Activated CD4-positive, alpha-beta T cell treated with anti-CD3 and anti-CD28 coated beads for 36 hours (primary cell): Measurements from ENCODE around the gene MPST. TPM values are rescaled to one million over a fixed set of nuclear protein-coding genes. Genes with fewer than 3 reads are reported as not detected.
"Not testable (repeated sequence)": the region's sequence is repeated elsewhere in the genome, so short reads cannot be mapped to it uniquely, and the experiment has no call there.

Experiments
- ATAC-seq: fragments of 200-7000 bp; cut with Tn5 transposase; one replicate; pipeline ENCODE4 v1.10.0; 2021; ENCODE audit warnings: mild to moderate bottlenecking, moderate library complexity
- CTCF ChIA-PET: fragments of 350-600 bp; sonication (Branson Sonifier 250); formaldehyde crosslinking; loops from one replicate; lab custom pipeline; 2021; ENCODE audit warnings: antibody characterized with exemption; lab: Charles Lee
- POLR2A ChIA-PET: fragments of 350-600 bp; sonication (Branson Sonifier 250); formaldehyde crosslinking; loops from one replicate; lab custom pipeline; 2021; ENCODE audit warnings: antibody characterized with exemption, inconsistent platforms; lab: Charles Lee
- DNase-seq: peaks from one replicate; pipeline ENCODE4 v3.0.0-alpha.2; 2020
- H3K27ac Mint-ChIP-seq: one replicate; pipeline ENCODE4 v1.8.0; 2021; ENCODE audit warnings: mixed read lengths
- H3K27me3 Mint-ChIP-seq: one replicate; pipeline ENCODE4 v1.8.0; 2021; ENCODE audit warnings: mixed read lengths
- H3K36me3 Mint-ChIP-seq: one replicate; pipeline ENCODE4 v1.8.0; 2021; ENCODE audit warnings: low read depth, mixed read lengths
- H3K4me1 Mint-ChIP-seq: one replicate; pipeline ENCODE4 v1.8.0; 2021; ENCODE audit warnings: mixed read lengths
- H3K4me3 Mint-ChIP-seq: one replicate; pipeline ENCODE4 v1.8.0; 2021; ENCODE audit warnings: mild to moderate bottlenecking, moderate library complexity, mixed read lengths
- H3K9me3 Mint-ChIP-seq: one replicate; pipeline ENCODE4 v1.8.0; 2021; ENCODE audit warnings: low read depth, mixed read lengths
- intact Hi-C, 2 experiments: fragments of 100-400 bp; cut with DNase I in 1 of 2; cut with micrococcal nuclease in 1 of 2; formaldehyde crosslinking; loops; one replicate each; pipeline versions ENCODE4 v1.14.2 to v1.15.1; 2022 to 2024; cut with DNase I, micrococcal nuclease
- total RNA-seq, 2 experiments: library from RNA; stranded (reverse); gene quantifications; one replicate each; pipeline ENCODE4 v1.2.3, GENCODE V29; 2021

Gene MPST
- total RNA-seq, 2 experiments from 2014 or later, result 10.6 to 11.0 TPM

GRCh38 chr22:37070744-37071143, 51.2 kb downstream of the MPST start:
- POLR2A ChIA-PET, result no interaction called here
- ATAC-seq (no peak), DNase-seq (no peak)
- H3K4me3 Mint-ChIP-seq, result no peak overlapping the region
- peaks cover 3% of the 10 kb centered on the region for H3K36me3 Mint-ChIP-seq
- peaks cover 28% of the 10 kb centered on the region for H3K27me3 Mint-ChIP-seq
- H3K27ac Mint-ChIP-seq, result no peak overlapping the region
- intact Hi-C loops, result no loop called here
- CTCF ChIA-PET, result interaction anchor here (0.6 to 1.7 kb wide), 2 partner anchors 9 to 138 kb away, joined by 3 to 5 read pairs; no protein-coding TSS in a partner anchor
- no peaks in the 10 kb centered on the region for H3K9me3 Mint-ChIP-seq
- peaks cover 2% of the 10 kb centered on the region for H3K4me1 Mint-ChIP-seq

GRCh38 chr22:37071850-37072592, 52.5 kb downstream of the MPST start:
- POLR2A ChIA-PET, H3K27ac Mint-ChIP-seq, H3K4me1 Mint-ChIP-seq, CTCF ChIA-PET, intact Hi-C loops, H3K4me3 Mint-ChIP-seq, ATAC-seq, H3K9me3 Mint-ChIP-seq, DNase-seq, H3K36me3 Mint-ChIP-seq: not testable (repeated sequence)
- peaks cover 28% of the 10 kb centered on the region for H3K27me3 Mint-ChIP-seq

GRCh38 chr22:37072673-37073072, 53.1 kb downstream of the MPST start:
- ChIA-PET POLR2A (no interaction called here), CTCF (no interaction called here)
- ATAC-seq (no peak), DNase-seq (no peak)
- no peak overlapping the region for H3K4me3 Mint-ChIP-seq
- H3K9me3 Mint-ChIP-seq, result no peaks in the 10 kb centered on the region
- H3K4me1 Mint-ChIP-seq, result peaks cover 7% of the 10 kb centered on the region
- peaks cover 3% of the 10 kb centered on the region for H3K36me3 Mint-ChIP-seq
- peaks cover 28% of the 10 kb centered on the region for H3K27me3 Mint-ChIP-seq
- H3K27ac Mint-ChIP-seq, result no peak overlapping the region
- intact Hi-C loops, result no loop called here

- Mint-ChIP-seq H3K27me3 (peaks cover 19% of the 10 kb centered on the region), H3K36me3 (peaks cover 3% of the 10 kb centered on the region), H3K4me1 (peaks cover 25% of the 10 kb centered on the region), H3K4me3 (no peak overlapping the region), H3K9me3 (no peaks in the 10 kb centered on the region), H3K27ac (no peak overlapping the region)
- POLR2A ChIA-PET, result no interaction called here
- no peak for DNase-seq
- intact Hi-C loops, result no loop called here
- ATAC-seq, result no peak
- CTCF ChIA-PET, result no interaction called here
Measured at GRCh38 chr22:37074537-37074936, 55.0 kb downstream of the MPST start.

GRCh38 chr22:37075046-37075445, 55.5 kb downstream of the MPST start:
- ATAC-seq (no peak), DNase-seq (no peak)
- Mint-ChIP-seq H3K4me1 (peaks cover 30% of the 10 kb centered on the region), H3K4me3 (no peak overlapping the region), H3K36me3 (peaks cover 1% of the 10 kb centered on the region), H3K27me3 (peaks cover 14% of the 10 kb centered on the region), H3K27ac (no peak overlapping the region), H3K9me3 (no peaks in the 10 kb centered on the region)
- ChIA-PET CTCF (interaction anchor here (1.9 kb wide), 1 partner anchor 73 kb away, joined by 8 read pairs; no protein-coding TSS in a partner anchor), POLR2A (no interaction called here)
- intact Hi-C loops, result loop anchor here in 1 of 2 experiments (5.0 kb wide), 1 partner anchor 187 kb away; no protein-coding TSS in a partner anchor

GRCh38 chr22:37075822-37076433, 56.4 kb downstream of the MPST start:
- Mint-ChIP-seq H3K9me3 (no peaks in the 10 kb centered on the region), H3K4me1 (peaks cover 39% of the 10 kb centered on the region), H3K4me3 (no peak overlapping the region), H3K27ac (no peak overlapping the region), H3K36me3 (no peaks in the 10 kb centered on the region), H3K27me3 (peaks cover 10% of the 10 kb centered on the region)
- intact Hi-C loops, result loop anchor here in 1 of 2 experiments (5.0 kb wide), 1 partner anchor 186 kb away; no protein-coding TSS in a partner anchor
- ATAC-seq (no peak), DNase-seq (no peak)
- ChIA-PET CTCF (interaction anchor here (0.8 to 1.9 kb wide), 8 partner anchors 45 to 221 kb away, joined by 3 to 8 read pairs (median 4); partner anchors contain the start of gene IL2RB), POLR2A (no interaction called here)

- intact Hi-C loops, result loop anchor here (1.0 to 5.0 kb wide), 6 partner anchors 33 to 184 kb away; no protein-coding TSS in a partner anchor
Measured at GRCh38 chr22:37077802-37078448, 58.4 kb downstream of the MPST start.

GRCh38 chr22:37079158-37079557, 59.6 kb downstream of the MPST start:
- Mint-ChIP-seq H3K9me3 (no peaks in the 10 kb centered on the region), H3K4me1 (peaks cover 66% of the 10 kb centered on the region), H3K4me3 (peak overlapping the region; percentile 55), H3K27me3 (peaks cover 10% of the 10 kb centered on the region), H3K36me3 (peaks cover 4% of the 10 kb centered on the region), H3K27ac (peak overlapping the region; percentile 94)
- POLR2A ChIA-PET, result interaction anchor here (0.8 to 4.5 kb wide), 10 partner anchors 43 to 144 kb away, joined by 3 to 53 read pairs (median 5); partner anchors contain the start of gene IL2RB
- CTCF ChIA-PET, result interaction anchor here (0.7 to 3.6 kb wide), 20 partner anchors 9 to 163 kb away, joined by 3 to 53 read pairs (median 4); partner anchors contain the start of gene IL2RB
- DNase-seq, result peak; percentile 45
- intact Hi-C loops, result loop anchor here (1.0 to 5.0 kb wide), 8 partner anchors 8 to 183 kb away; partner anchors contain the start of gene RAC2 (in 1 of the 2)
- ATAC-seq, result no peak

More at GRCh38 chr22:37077802-37078448, 58.4 kb downstream of the MPST start:
- H3K4me1 Mint-ChIP-seq, result peaks cover 58% of the 10 kb centered on the region
- no peak overlapping the region for H3K4me3 Mint-ChIP-seq
- DNase-seq (peak; percentile 94), ATAC-seq (peak; percentile 18)
- no peaks in the 10 kb centered on the region for H3K9me3 Mint-ChIP-seq
- H3K27ac Mint-ChIP-seq, result peak overlapping the region; percentile 94
- peaks cover 10% of the 10 kb centered on the region for H3K27me3 Mint-ChIP-seq
- ChIA-PET POLR2A (interaction anchor here (0.7 kb wide), 1 partner anchor 152 kb away, joined by 3 read pairs; no protein-coding TSS in a partner anchor), CTCF (interaction anchor here (0.6 to 3.6 kb wide), 12 partner anchors 8 to 122 kb away, joined by 3 to 53 read pairs (median 3); partner anchors contain the start of gene IL2RB)
- H3K36me3 Mint-ChIP-seq, result peaks cover 4% of the 10 kb centered on the region

Other genes with a start within 250 kb of the MPST start
- 10 to 100 TPM; 14.9 to 21.6 TPM for gene IFT27, start 243.6 kb upstream of the MPST start, total RNA-seq
- gene PVALB, start 202.7 kb upstream of the MPST start, total RNA-seq, result not detected
- 1 to 10 TPM; 3.8 to 3.9 TPM for gene NCF4, start 158.7 kb upstream of the MPST start, total RNA-seq
- under 1 TPM; 0.30 to 0.54 TPM for gene CSF2RB, start 106.1 kb upstream of the MPST start, total RNA-seq
- 1 to 10 TPM; 1.8 to 2.1 TPM for gene TST, start 295 bp upstream of the MPST start, total RNA-seq
- gene KCTD17, start 32.0 kb downstream of the MPST start, total RNA-seq, result 10 to 100 TPM; 32.5 to 36.8 TPM
- 10 to 100 TPM; 17.6 to 20.2 TPM for gene TMPRSS6, start 90.0 kb downstream of the MPST start, total RNA-seq
- 100 to 1,000 TPM; 204 to 231 TPM for gene IL2RB, start 130.2 kb downstream of the MPST start, total RNA-seq
- 1 to 10 TPM; 8.4 to 8.7 TPM for gene C1QTNF6, start 168.5 kb downstream of the MPST start, total RNA-seq
- gene SSTR3, start 192.7 kb downstream of the MPST start, total RNA-seq, result 10 to 100 TPM; 14.8 to 15.6 TPM
- 100 to 1,000 TPM; 692 to 930 TPM for gene RAC2, start 224.5 kb downstream of the MPST start, total RNA-seq